GM12873 (cell line): ENCODE data around the gene UBR2.

Experiments used
- CTCF ChIP-seq: IDR thresholded peaks from 2 replicates; pipeline ENCODE4 v1.5.1; 2012; ENCODE audit warnings: low read depth, mild to moderate bottlenecking, moderate library complexity, low read length, control low read depth; ENCODE audit not compliant: insufficient read depth; ENCODE audit errors: missing control alignments

Gene UBR2

GRCh38 chr6:42555477-42556457 lies 8.1 kb upstream of the UBR2 start:
- no peak for TF ChIP-seq CTCF

GRCh38 chr6:42556462-42556861 lies 7.4 kb upstream of the UBR2 start:
- TF ChIP-seq CTCF = no peak

- TF ChIP-seq CTCF = no peak
Observed at GRCh38 chr6:42561986-42562385, 1.8 kb upstream of the UBR2 start.

GRCh38 chr6:42562788-42563405 lies 932 bp upstream of the UBR2 start:
- no peak for TF ChIP-seq CTCF

- TF ChIP-seq CTCF = no peak
Observed at GRCh38 chr6:42564506-42564825, 637 bp downstream of the UBR2 start.

GRCh38 chr6:42565823-42566613 lies 2.2 kb downstream of the UBR2 start:
- TF ChIP-seq CTCF = no peak
